HG02759 (cell line): ENCODE data around the gene SLC30A1.
A peak's percentile ranks its signal among the peaks of the same experiment; 100 is the strongest.
"Not testable (repeated sequence)": the region's sequence is repeated elsewhere in the genome, so short reads cannot be mapped to it uniquely, and the experiment has no call there.

Experiments used
- ATAC-seq: cut with Tn5 transposase; IDR thresholded peaks from one replicate; pipeline ENCODE4 v1.9.1; 2021; ENCODE audit warnings: mild to moderate bottlenecking, moderate library complexity; ENCODE audit not compliant: unreplicated experiment

SLC30A1 gene

GRCh38 chr1:211578640-211579439 lies at the start of gene SLC30A1:
SLC30A1 (minus strand) TSS chr1:211579161; CDS start chr1:211578612, 549 bp downstream.
- ATAC-seq, result peak; percentile 87

- ATAC-seq, result no peak
These were observed 49.5 kb upstream of the SLC30A1 start for GRCh38 chr1:211628417-211628816.

- no peak for ATAC-seq
These were observed 48.3 kb upstream of the SLC30A1 start for GRCh38 chr1:211627259-211627658.

GRCh38 chr1:211625866-211626265 lies 46.9 kb upstream of the SLC30A1 start:
- not testable (repeated sequence) for ATAC-seq

GRCh38 chr1:211625040-211625439 lies 46.1 kb upstream of the SLC30A1 start:
- ATAC-seq, result no peak

GRCh38 chr1:211623515-211623914 lies 44.6 kb upstream of the SLC30A1 start:
- ATAC-seq, result no peak

- ATAC-seq, result no peak
These were observed 42.7 kb upstream of the SLC30A1 start for GRCh38 chr1:211621447-211622198.

- no peak for ATAC-seq
These were observed 41.1 kb upstream of the SLC30A1 start for GRCh38 chr1:211620097-211620496.

GRCh38 chr1:211619033-211619996 lies 40.4 kb upstream of the SLC30A1 start:
- ATAC-seq, result no peak

GRCh38 chr1:211616965-211617297 lies 38.0 kb upstream of the SLC30A1 start:
- no peak for ATAC-seq

GRCh38 chr1:211616231-211616964 lies 37.4 kb upstream of the SLC30A1 start:
- no peak for ATAC-seq

GRCh38 chr1:211614615-211615014 lies 35.7 kb upstream of the SLC30A1 start:
- ATAC-seq, result no peak

GRCh38 chr1:211613951-211614350 lies 35.0 kb upstream of the SLC30A1 start:
- no peak for ATAC-seq

- no peak for ATAC-seq
These were observed 34.4 kb upstream of the SLC30A1 start for GRCh38 chr1:211613108-211613947.

GRCh38 chr1:211612786-211613107 lies 33.8 kb upstream of the SLC30A1 start:
- no peak for ATAC-seq

GRCh38 chr1:211611818-211612217 lies 32.9 kb upstream of the SLC30A1 start:
- ATAC-seq, result no peak

GRCh38 chr1:211610779-211611556 lies 32.0 kb upstream of the SLC30A1 start:
- ATAC-seq, result no peak

- no peak for ATAC-seq
These were observed 30.4 kb upstream of the SLC30A1 start for GRCh38 chr1:211609120-211610024.
